ENCODE data around the gene MYO5A. TPM values are rescaled to one million over a fixed set of nuclear protein-coding genes. Genes with fewer than 3 reads are reported as not detected.

MYO5A gene
- total RNA-seq, 4 donors from 2014 or later, result 8.9 to 65.2 (median 12.7) TPM

- TF ChIP-seq CTCF (IDR thresholded peaks at IDR 0.05), result no peak
- TF ChIP-seq POLR2A (IDR thresholded peaks at IDR 0.05), result no peak
- Histone ChIP-seq H3K9me3 (no peaks in the 10 kb centered on the region), H3K27me3 (peaks cover 0 to 4% of the 10 kb centered on the region in 2 donors), H3K4me3 (no peak overlapping the region), H3K36me3 (no peaks in the 10 kb centered on the region), H3K4me1 (peaks cover 0 to 11% (median 0%) of the 10 kb centered on the region in 4 donors), H3K27ac (no peak overlapping the region)
- DNase-seq, result no peak
Observed at GRCh38 chr15:52523647-52524046, 5.0 kb downstream of the MYO5A start.

- TF ChIP-seq POLR2A (IDR thresholded peaks at IDR 0.05) (no peak), CTCF (IDR thresholded peaks at IDR 0.05) (no peak)
- Histone ChIP-seq H3K9me3 (no peaks in the 10 kb centered on the region), H3K4me1 (peaks cover 0 to 7% (median 0%) of the 10 kb centered on the region in 4 donors), H3K27ac (no peak overlapping the region), H3K4me3 (no peak overlapping the region), H3K27me3 (no peaks in the 10 kb centered on the region), H3K36me3 (no peaks in the 10 kb centered on the region)
- no peak for DNase-seq
Observed at GRCh38 chr15:52523192-52523591, 5.5 kb downstream of the MYO5A start.

GRCh38 chr15:52521682-52522081, 7.0 kb downstream of the MYO5A start:
- no peak for TF ChIP-seq CTCF (IDR thresholded peaks at IDR 0.05)
- TF ChIP-seq POLR2A (IDR thresholded peaks at IDR 0.05), result no peak
- H3K4me3 ChIP-seq, result no peak overlapping the region
- no peaks in the 10 kb centered on the region for H3K36me3 ChIP-seq
- H3K9me3 ChIP-seq, result no peaks in the 10 kb centered on the region
- H3K27ac ChIP-seq, result no peak overlapping the region
- H3K27me3 ChIP-seq, result no peaks in the 10 kb centered on the region
- no peak for DNase-seq
- no peaks in the 10 kb centered on the region for H3K4me1 ChIP-seq

- Histone ChIP-seq H3K27ac (no peak overlapping the region), H3K27me3 (no peaks in the 10 kb centered on the region), H3K36me3 (no peaks in the 10 kb centered on the region), H3K4me3 (no peak overlapping the region), H3K9me3 (no peaks in the 10 kb centered on the region), H3K4me1 (no peaks in the 10 kb centered on the region)
- DNase-seq, result no peak
- TF ChIP-seq POLR2A (IDR thresholded peaks at IDR 0.05), result no peak
- no peak for TF ChIP-seq CTCF (IDR thresholded peaks at IDR 0.05)
Observed at GRCh38 chr15:52520421-52520820, 8.3 kb downstream of the MYO5A start.

- no peaks in the 10 kb centered on the region for H3K9me3 ChIP-seq
- no peaks in the 10 kb centered on the region for H3K4me1 ChIP-seq
- no peak overlapping the region for H3K27ac ChIP-seq
- H3K36me3 ChIP-seq, result no peaks in the 10 kb centered on the region
- no peaks in the 10 kb centered on the region for H3K27me3 ChIP-seq
- no peak overlapping the region for H3K4me3 ChIP-seq
- DNase-seq, result no peak
- TF ChIP-seq POLR2A (IDR thresholded peaks at IDR 0.05) (no peak), CTCF (IDR thresholded peaks at IDR 0.05) (no peak)
Observed at GRCh38 chr15:52518487-52519371, 10.0 kb downstream of the MYO5A start.

Measured in Peyer's patch (tissue), 4 donors.